Activated CD4-positive, alpha-beta T cell treated with anti-CD3 and anti-CD28 coated beads for 4 hours (primary cell): ENCODE data around the gene HOXC6.

Experiments used
- DNase-seq, 2 donors: peaks; one replicate each; pipeline ENCODE4 v3.0.0-alpha.2; 2020

HOXC6 gene

DNA sequence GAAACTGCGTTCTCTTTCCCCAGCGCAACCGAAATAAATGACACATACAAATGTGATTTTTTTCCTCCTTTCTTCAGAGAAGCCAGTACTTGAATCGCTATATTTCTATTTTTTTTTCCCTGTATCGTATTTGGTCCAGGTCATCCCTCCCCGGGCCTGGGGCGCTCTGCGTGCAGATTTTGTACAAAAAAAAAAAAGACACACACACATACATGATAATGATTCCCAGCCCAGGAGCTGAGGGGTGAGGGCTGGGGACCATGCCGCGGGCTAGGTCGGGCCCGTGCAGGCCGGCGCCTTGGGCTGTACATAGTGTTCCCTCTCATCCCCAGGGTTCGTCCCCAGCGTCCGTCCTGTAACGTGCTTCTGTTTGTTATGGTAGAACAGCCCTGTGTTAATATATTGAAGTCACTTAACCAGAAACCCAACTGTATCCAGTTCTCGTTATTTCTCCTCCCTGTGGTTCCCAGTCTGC lies 25.3 kb upstream of the HOXC6 start:
- DNase-seq = no peak

DNA sequence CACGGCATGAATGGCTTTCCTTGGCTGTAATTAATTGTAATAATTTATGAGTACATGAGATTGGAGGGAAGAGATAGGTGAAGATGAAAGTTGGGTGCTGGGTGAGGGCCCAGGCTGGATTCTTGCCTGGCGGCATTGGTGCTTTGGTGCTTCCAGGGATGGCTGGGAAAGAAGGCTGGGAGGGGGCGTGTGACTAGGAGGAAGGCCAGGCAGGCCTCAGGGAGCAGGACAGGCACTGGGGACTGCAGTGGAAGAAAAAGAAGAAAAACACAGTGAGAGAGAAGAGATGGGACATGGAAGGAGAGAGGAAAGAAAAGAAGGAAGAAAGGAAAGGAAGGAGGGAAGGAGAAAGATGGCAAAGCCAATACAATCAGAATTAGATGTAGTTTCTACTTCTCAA lies 24.6 kb upstream of the HOXC6 start:
- DNase-seq = no peak

DNA sequence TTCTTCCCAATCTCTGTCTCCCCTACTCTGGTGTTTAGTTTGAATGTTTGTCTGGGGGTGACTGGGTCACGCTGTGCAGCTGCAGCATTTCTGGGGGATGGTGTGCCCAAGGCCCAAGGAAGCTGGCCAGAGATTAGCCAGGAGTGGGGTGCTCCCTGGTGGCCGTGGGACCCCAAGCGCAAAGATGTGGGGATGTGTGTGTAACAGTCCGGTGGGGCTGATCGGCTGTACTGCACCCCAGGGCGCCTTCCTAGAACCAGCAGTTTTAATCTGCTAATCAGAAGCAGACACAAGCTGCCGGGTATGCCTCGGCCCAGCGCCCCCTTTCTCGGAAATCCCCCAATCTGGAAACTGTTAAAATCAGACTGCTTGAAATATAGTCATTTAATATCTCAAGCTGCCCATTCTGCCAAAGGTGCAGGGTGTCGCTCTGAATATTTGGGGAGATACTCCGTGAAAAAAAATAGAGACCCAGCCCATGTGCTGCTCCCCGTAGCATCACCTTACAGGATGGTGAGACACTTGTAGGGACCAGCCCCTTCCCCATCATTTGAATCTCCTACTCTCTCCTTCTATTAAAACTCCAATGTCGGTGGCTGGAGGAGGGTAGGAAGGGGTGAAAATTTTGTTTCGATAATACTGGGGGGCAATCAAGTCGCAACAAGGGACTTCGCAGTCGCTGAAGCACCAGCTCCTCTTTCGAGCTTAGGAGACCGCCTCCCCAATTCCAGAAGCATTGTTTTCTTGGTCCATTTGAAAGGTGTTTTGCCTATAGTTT lies 24.0 kb upstream of the HOXC6 start:
- no peak for DNase-seq

DNA sequence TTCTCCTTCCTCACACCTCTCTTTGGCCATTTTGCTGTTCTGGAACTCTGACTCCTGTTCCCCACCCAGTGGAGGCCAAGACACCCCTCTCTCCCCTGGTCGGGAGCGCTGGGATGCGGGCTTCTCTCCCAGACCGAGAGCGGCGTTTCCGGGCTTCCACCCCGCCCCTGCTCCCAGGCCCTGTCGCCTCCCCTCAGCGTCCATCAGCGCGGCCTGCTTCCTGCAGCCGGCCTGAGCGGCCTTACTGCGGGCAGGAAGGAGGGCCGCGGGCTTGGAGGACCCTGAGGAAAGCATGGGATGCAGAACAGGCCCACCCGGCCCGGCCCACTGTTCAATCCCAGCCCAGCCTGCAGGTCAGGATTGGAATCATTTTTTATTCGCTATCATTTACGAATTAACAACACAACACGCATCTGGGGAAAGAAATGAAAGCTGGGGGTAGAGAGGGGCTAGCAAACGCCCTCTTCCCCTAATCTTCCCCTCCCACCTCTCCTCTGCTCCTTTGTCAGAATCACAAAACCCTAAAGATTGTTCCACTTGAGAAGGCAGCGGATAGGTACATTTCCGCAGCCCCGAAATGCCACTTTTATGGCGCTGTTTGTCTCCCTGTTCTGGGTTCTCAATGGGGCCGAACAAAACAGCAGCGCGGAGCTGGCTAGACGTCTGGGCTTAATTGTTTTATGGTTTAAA lies 23.3 kb upstream of the HOXC6 start:
- no peak for DNase-seq

DNA sequence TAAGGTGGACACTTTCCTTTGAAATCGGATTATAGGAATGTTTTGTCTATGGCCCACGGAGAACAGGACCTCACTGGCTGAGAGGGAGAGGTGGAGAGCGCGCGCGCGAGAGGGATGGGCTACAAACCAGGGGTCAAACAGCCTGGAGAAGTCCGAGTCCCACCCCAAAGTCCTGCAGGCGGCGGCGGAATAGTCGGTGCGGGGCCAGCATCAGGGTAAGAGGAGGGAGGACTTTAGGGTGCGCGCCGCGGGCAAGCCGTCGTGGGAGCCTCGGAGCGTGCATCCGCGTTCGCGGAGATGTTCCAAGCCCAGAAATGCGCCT lies 22.7 kb upstream of the HOXC6 start:
- no peak for DNase-seq

DNA sequence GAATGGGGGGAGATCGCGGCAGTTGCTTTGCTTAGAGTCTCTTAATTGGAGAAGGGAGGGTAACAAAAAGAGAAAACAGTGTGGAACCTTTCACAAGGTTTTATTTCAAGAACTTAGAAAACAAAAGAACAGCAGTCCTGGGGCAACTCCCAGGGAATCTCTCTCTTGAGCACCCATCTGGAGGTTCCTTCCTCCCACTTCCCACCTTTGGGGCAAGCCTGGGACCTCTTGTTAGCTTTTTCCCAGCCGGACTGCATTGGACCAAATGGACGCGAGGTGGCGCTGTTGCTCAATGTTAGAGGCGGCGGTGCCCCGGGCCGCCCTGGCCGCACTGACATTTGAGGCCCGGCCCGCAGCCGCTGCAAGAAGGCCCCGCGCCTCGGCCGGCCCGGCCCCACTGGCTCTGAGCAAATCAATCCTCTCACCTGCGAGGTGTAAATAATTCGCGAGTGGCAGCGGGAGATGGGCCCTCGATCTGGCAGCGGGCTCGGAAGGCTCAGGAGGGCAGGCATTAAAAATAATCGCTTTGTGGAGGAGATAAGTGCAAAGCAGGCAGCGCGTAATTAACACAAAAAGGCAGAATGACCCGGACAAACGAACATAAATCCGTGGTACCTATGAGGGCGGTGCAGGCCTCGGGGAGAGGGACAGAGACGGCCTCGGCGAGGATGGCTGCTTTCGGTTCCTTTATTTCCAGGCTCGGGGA lies 22.2 kb upstream of the HOXC6 start:
- peak; percentile 79 to 85 for DNase-seq

DNA sequence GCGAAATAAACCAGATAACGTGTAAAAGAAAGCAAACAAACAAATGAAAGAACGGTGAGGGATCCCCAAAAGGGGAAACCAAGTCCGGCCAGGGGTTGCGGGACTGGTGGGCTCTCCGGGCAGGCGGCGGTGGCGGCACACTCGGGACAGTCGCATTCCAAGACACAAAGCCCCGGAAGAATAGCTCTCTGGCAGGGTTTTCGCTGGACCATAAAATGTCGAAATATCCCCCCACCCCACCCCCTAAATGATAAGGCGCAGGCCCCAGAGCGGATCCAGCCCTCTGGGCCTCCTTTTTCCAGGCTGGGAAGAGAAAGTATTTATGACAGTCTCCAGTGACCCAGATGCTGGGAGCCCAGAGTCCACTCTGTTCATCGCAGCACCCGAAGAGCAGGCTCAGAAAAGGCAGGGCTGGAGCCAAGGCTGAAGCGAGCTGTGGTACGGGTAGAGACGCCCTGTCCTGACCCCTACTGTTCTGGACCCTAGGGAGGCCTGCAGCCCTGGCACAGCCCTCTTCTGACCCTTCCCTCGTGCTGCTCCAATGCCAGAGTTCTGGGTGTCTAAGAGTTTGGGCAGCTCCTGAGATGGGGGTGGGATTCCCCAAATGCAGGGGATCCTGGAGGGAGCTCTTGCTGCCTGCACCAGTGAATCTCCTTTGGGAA lies 21.6 kb upstream of the HOXC6 start:
- DNase-seq = no peak

DNA sequence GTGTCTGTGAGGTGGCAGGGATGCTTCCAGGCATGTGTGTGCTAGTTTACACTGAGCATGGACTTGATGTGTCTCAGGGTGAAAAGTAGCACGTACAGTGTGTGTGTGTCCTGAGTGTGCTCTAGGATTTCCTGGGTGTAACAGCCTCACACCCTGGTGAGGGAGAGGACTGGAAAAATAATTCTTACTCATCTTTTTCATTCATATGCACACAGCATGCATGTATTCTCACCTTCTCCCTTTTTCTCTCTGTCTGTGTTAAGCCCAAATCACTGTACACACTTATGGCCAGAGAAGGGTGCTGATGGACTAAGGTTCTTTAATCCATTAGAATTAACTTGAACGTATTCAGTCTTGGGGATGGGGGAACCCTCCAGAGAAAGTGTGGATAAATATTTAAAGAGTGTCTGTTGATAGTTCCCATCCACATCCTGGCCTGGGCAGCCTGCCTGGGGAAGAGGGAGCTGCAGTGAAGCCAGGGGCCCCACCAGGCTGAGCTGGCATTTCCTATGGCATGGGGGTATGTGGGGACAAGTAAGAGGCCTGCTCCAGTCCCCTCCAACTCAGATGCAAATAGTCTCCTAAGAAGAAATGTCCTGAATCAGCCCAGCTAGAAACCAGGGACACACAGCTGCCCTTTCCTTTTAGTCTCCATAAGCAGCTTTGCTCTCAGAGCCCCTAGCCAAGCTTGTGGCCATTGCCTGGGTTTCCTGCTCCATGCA lies 20.5 kb upstream of the HOXC6 start:
- DNase-seq = no peak

DNA sequence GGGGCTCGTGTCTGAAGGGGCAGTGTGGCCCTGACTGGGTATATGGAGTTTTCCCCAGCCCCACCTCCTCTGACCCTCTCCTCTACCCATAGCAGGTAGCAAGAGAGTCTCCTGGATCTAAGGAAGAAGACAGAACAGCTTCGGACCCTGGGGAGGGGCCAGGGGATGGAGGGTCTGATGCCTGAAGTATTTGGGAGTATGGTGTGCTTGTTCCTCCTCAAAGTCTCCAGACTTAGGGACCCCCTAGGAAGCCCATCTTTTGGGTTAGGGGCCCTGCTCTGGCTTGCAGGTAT lies 20.0 kb upstream of the HOXC6 start:
- no peak for DNase-seq

DNA sequence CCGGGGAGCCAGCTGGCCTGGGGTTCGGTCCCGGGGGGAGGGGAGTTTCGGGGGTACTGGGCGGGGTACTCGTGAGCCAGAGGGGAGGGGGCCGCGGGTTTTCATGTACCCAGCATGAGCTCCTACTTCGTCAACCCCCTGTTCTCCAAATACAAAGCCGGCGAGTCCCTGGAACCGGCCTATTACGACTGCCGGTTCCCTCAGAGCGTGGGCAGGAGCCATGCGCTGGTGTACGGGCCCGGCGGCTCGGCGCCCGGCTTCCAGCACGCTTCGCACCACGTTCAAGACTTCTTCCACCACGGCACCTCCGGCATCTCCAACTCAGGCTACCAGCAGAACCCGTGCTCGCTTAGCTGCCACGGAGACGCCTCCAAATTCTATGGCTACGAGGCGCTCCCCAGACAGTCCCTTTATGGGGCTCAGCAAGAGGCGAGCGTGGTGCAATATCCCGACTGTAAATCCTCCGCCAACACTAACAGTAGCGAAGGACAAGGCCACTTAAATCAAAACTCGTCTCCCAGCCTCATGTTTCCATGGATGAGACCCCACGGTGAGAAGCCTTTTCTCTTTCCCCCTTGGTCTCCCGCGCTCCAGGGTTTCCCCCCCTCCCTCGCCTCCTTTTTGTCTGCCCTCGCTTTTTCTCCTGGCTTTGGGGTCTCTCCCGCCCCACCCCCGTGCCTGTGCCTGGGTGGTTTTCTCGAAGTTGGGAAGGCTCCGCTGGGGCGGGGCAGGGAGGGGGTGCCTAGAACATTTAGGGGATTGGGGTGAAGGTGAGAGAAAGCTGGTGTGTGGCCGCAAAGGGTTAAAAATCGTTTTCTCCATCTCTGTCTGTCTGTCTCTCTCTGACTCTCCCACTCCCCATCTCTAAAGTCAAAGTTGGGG lies 18.8 kb upstream of the HOXC6 start:
- peak; percentile 37 to 39 for DNase-seq

DNA sequence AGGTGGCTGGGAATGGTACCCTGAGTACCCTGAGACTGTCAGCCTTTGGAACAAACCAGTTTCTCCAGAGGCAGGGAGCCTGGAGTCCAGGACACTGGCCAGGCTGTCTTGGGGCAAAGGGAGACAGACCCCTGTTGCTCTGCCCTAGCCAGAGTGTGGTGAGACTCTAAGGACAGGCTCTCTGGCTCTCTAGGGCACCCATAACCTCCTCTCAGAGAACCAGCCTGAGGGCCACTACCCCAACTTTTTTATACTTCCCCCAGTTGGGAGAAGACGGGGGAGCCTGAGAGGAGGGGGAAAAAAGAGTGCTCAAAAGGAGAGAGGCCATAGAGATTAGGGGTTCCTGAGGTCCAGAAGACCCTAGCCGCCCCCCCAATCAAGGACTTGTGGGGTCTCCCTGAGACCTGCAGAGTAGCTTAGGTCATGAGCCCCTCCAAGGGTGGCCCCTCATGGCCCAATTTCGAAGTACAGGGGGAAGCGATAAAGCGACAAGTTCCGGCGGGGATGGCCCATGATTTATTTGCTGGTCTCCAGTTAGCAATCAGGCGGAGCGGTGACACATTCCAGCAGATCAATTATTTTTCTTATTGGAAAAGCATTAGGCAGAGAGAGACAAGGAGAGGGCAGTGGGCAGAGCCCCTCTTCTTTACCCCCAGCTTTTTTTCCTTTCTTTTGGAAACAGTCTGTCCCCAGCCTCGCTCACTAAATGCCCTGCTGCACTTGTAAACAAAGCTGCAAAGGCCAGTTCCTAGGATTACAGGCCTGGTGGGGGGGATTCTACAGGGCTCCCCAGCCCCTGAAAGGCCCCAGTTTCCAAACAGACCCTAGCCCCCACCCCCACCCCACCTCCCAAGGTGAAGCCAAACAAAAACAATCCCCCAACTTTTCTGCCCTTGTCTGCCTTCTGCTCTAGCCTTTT lies 17.9 kb upstream of the HOXC6 start:
- DNase-seq = no peak

DNA sequence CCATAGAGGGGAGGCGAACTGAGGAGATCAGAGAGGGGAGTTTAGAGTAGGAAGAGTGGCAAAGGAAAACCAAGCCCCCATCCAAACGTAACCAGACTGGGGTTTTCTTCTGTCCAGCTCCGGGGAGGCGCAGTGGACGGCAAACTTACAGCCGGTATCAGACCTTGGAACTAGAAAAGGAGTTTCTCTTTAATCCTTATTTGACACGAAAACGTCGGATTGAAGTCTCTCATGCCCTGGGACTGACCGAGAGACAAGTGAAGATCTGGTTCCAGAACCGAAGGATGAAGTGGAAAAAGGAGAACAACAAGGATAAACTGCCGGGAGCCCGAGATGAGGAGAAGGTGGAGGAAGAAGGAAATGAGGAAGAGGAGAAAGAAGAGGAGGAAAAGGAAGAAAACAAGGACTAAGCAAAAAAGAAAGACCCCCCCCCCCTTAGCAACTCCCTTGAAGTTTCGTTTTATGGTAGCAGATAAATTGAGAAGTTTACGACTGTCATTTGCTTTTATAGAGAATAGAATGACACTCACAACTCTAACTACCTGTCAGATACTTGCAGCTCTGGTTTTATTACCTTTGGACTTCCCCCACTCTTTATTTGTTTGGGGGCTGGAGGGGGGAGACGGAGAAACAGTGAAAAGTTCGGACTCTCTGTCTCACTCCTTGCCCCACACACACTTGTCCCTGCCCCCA lies 17.1 kb upstream of the HOXC6 start:
- no peak for DNase-seq

DNA sequence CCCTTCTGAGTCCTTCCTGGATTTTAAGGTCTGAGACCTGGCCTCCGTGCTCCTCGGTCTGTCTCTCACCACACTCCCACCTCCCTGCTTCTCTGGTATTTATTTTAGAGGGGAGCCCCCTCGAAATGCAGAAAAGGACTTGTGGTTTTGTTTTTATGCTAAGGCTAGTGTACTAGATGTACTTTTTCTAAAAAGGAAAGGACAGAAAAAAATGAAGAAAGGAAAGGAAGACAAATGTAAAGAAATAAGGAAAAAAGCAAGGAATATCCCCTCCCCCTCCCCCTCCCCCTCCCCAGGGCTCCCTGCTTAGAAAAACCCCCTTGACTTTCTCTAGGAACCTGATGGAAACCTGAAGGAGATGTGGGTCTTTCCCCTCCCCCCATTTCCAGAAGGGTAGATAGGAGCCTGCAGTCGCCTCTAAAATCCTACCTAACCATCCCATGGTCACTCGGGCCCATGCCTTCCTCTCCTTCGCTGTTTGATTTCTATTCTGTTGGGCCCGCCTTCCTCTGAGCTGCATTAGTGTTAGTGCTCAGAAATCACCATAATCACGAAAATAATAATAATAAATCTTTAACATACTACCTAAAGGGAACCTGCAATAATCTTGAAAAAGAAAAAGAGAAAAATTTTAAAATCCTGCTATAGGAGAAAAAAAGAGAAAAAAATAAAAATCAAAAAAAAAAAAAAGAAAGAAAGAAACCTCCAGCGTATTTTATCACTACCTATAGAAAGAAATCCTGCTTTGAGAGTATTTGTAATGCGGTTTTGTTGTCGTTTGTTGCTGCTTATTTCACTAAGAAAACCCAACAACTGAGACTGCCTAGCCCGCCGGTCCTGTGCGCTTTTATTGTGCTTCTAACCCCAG lies 16.3 kb upstream of the HOXC6 start:
- no peak for DNase-seq

DNA sequence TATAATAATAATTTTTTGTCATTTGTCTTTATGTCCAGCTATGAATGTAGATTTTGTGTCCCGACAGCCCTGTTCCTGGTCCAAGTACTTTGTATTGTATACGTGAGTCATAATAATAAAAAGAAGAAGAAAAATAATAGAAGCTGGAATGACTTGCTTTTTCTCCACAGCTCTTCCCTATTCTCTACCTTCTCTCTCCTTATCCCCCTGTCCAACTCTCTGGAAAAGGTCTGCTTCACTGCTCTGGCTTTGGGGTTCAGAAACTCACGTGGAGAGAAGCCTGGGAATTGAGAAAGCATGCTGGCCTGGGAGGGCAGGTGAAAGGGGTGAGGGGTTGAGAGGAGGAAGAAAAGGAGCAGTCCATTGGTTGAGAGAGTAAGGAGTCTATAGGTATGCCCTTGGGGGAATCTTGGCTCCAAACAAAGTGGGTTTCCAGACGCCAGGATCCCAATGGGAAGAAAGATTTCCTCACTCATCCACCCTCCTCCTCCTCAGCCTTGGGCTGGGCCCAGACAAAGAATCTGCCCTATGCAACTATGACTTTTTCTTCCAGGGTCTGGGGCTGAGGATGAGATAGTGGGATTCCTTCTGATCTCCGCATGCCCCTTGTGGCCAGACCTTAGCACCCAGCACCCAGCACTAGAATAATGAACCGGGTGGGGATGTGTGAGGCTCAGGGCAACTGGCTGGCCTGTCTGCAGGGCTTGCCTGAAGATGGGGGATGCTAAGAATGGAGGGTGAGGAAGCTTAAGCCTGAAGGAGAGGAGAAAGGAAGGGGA lies 15.4 kb upstream of the HOXC6 start:
- DNase-seq = no peak

DNA sequence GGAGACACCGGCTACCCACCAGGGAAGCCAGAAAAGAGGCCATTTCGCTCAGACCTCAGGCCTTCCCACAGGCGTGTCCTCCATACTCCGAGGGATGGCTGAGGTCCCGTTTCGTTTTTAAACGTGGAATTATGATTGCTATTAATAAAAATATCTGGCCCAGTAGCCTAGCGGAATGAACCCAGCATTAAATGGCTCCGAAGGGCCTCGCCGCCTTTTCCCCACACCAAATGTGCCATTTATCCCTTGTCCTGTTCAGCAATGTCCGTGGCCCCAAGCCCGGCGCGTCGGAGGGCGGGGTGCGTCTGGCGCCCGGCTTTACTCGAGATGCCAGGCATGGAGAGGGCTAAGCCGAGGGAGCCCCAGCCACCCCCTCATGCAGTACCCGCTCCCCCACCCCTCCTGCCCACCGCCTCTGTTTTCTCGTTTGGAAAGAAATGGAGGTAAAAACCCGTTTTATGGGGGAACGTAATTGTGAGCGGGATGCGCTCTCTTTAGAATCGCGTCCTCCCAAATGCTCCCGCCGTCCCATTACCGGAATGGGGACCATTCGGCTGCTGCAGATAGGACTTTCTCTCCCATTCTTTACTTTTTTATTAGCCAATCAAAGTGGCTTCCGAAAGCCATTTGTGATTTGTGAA lies 13.7 kb upstream of the HOXC6 start:
- DNase-seq = no peak

DNA sequence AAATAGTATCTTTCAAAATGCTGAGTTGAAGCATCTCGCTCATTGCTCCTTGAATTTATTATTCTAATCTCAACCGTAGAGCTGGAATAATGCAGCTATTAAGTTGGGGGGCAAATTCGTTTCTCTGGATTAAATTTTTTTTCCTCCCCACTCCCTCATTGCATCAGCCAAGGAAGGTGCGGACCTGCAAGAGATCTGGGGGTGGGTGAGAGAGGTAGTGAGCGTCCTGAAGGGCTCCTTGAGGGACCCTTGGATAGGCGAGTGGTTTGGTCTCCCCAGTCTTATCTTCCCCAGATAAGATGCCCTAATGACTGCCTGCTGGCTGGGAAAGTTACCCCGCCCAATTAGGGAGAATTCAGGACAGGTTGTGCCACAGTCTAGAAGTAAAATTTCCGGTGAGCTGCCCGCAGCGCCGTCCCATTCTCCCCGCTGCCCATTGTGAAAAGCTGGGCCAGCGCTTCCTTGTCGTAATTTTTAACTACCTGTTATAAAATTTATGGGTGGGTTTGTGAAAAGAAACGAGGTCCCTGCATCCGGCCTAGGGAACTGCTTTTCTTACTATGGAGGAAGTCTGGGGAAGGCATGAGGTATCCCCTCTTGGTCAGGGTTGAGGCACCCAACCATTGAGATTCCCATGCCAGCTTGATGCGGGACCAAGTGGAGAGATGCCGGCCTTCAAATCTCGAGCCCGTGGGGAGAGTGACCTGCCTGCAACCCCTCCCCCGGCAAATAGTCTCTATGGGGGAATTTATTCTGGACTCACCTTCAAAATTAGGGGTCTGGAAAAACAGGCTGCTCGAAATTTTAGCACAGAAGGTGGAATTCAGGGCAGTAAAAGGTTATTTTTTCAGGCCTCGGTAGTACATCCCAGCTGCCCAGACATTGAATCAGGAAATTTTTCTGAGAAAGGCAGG lies 13.0 kb upstream of the HOXC6 start:
- no peak for DNase-seq

DNA sequence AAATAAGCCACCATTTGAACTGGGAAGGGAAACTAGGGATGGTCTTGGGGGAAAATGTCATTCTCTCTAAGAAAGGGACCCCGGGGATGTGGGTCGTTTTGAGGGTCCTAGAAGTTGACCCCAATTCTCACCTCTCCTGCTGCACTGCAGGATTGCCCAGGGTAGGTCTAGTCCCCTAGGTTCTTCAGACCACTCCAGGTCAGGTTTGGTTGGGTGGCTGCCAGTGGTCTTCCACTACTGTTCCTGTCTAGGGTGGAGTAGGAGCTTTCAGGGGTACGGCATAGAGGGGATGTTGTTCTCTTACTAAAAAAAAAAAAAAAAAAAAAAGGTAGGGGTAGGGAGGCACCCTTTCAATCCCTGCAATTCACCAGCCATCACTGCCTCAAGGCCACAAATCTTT lies 12.2 kb upstream of the HOXC6 start:
- DNase-seq = no peak
